Spleen (tissue), 7 donors: ENCODE data around the gene CREB3L4.

ENCODE experiments used
- CTCF ChIP-seq, 11 experiments: fragments of 200-600 bp in 7 of 11; fragments of 450-650 bp in 4 of 11; sonication (generic) in 4 of 11; IDR thresholded peaks in 8 of 11; conservative IDR thresholded peaks in 3 of 11; 1 replicate in 7 of 11; 2 replicates in 4 of 11; pipeline versions ENCODE4 v1.4.0 to v1.8.0; 2016 to 2021; ENCODE audit warnings: antibody characterized with exemption in 11 of 11, inconsistent platforms in 4 of 11, mild to moderate bottlenecking in 1 of 11
- POLR2A ChIP-seq, 3 donors: fragments of 450-650 bp; IDR thresholded peaks; one replicate each; pipeline ENCODE4 v1.5.1; 2017; ENCODE audit warnings: antibody characterized with exemption in 3 of 3, mild to moderate bottlenecking in 1 of 3
- donor health status: DM: no; HTN: no; CAD: no; lungs with moderate emphysema.
- donor health status: DM: no; HTN: no; CAD: no.
- donor health status: DM: no; HTN: no; CAD: no.

GRCh38 chr1:153956997-153957715 is 10.5 kb upstream of the CREB3L4 start:
- TF ChIP-seq CTCF (IDR thresholded peaks at IDR 0.05 in 8 of 11, conservative IDR thresholded peaks at IDR 0.05 in 3 of 11) (no peak), POLR2A (IDR thresholded peaks at IDR 0.05) (no peak)
